C4-2B (cell line): ENCODE results near the gene FIP1L1.

Experiments used
- H3K27ac ChIP-seq: fragments of 450-650 bp; 2 replicates; pipeline ENCODE4 v1.5.1; 2017
- ZFX ChIP-seq: fragments of 450-650 bp; IDR thresholded peaks from 2 replicates; pipeline ENCODE4 v1.6.1; 2017
- TF ChIP-seq, protein P1 (sequence below): fragments of 450-650 bp; conservative IDR thresholded peaks from 2 replicates; pipeline ENCODE4 v1.5.1; 2017; ENCODE audit warnings: mild to moderate bottlenecking

The FIP1L1 gene

DNA sequence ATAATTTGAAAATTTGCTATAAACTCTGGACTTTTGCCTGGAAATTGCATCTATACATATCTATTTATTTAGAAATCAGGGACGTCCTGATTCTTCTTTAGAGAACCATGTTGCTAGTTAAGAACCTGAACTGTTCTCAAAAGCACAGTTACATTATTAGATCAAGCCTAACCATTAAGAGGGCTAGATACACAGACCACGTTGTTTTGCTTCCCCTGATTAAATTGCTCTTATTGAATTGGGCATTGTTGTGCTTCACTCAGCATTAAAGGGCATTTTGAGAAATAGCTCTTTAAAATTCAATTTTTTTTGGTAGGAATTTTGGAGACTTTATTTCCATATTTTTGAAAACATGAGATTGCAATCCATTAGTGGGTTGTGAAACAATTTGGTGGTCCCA, 44.4 kb downstream of the FIP1L1 start:
- no peak overlapping the region for H3K27ac ChIP-seq
- TF ChIP-seq ZFX = no peak
- TF ChIP-seq, protein P1, sequence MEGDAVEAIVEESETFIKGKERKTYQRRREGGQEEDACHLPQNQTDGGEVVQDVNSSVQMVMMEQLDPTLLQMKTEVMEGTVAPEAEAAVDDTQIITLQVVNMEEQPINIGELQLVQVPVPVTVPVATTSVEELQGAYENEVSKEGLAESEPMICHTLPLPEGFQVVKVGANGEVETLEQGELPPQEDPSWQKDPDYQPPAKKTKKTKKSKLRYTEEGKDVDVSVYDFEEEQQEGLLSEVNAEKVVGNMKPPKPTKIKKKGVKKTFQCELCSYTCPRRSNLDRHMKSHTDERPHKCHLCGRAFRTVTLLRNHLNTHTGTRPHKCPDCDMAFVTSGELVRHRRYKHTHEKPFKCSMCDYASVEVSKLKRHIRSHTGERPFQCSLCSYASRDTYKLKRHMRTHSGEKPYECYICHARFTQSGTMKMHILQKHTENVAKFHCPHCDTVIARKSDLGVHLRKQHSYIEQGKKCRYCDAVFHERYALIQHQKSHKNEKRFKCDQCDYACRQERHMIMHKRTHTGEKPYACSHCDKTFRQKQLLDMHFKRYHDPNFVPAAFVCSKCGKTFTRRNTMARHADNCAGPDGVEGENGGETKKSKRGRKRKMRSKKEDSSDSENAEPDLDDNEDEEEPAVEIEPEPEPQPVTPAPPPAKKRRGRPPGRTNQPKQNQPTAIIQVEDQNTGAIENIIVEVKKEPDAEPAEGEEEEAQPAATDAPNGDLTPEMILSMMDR = no peak

DNA sequence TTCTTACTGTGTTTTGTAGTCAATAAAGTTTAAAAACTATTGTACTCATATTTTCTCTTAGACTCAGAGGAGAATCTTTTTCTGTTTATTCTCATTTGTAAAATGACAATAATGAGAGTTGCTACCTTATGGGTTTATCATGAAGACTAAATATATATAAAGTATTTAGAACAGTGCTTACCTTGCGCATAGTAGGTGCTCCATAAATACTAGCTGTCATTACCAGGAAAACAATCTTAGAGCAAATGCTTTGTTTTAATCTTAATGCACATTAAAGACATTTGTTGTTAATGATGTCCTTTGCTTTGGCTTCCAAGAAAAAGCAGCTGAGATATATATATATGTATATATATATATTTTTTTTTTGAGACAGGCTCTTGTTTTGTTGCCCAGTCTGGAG, 44.9 kb downstream of the FIP1L1 start:
- H3K27ac ChIP-seq = no peak overlapping the region
- no peak for TF ChIP-seq ZFX
- TF ChIP-seq, protein P1 = no peak

DNA sequence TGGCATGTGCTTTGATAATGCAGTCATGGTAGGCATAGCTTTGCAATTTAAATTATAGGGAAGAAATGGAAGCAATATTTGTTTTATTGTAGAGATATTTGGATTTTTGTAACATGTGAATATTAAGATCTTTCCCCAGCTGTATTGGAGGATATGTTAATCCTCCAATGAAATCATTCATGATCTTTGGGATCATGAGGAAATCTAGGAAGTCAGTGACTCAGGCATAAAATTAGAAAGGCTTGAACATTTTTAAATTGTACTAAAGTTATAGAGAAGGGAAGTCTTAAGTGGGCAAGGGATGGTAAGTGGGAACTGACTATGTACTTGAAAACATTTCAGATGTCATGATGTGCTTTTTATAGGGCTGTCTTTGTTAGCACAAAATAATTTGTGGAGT, 46.8 kb downstream of the FIP1L1 start:
- no peak for TF ChIP-seq ZFX
- TF ChIP-seq, protein P1 = no peak
- no peak overlapping the region for H3K27ac ChIP-seq

DNA sequence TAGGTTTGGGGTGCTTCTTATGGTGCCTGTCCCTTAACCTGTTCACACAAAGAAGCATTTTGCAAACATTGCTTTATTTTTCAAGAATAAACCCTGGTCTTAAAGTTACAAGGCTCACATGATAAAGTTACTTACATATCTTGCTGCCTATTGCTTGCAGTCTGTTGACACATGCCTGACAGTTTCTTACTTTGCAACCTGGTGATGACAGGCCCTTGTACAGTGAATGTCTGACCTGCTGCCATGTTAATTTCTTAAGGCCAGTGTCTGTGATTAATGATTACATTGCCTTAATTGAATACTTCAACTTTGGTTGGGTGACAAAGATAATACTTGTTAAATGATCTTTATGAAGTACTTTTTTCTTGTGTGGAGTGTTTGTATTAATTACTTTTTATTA, 49.9 kb downstream of the FIP1L1 start:
- TF ChIP-seq ZFX = no peak
- TF ChIP-seq, protein P1 = no peak
- no peak overlapping the region for H3K27ac ChIP-seq

DNA sequence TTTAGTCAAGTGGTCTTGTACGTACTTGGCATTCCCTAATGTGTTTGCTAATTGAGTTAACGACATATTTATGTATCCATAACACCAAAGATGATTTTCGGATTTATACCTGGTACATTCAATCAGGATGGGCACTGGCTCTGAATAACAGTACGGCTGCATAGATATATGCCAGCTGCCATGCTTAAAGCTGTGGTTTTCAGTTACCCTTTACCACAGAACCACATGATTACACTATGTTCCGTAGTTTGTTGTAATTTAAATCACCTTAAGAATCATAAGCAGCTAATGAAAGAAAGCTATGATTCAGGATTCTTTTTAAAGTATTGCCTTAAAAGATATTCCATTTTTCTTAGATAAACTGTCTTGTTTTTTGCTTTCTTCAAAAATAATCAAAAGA, 53.6 kb downstream of the FIP1L1 start:
- no peak overlapping the region for H3K27ac ChIP-seq
- no peak for TF ChIP-seq ZFX
- TF ChIP-seq, protein P1 = no peak

DNA sequence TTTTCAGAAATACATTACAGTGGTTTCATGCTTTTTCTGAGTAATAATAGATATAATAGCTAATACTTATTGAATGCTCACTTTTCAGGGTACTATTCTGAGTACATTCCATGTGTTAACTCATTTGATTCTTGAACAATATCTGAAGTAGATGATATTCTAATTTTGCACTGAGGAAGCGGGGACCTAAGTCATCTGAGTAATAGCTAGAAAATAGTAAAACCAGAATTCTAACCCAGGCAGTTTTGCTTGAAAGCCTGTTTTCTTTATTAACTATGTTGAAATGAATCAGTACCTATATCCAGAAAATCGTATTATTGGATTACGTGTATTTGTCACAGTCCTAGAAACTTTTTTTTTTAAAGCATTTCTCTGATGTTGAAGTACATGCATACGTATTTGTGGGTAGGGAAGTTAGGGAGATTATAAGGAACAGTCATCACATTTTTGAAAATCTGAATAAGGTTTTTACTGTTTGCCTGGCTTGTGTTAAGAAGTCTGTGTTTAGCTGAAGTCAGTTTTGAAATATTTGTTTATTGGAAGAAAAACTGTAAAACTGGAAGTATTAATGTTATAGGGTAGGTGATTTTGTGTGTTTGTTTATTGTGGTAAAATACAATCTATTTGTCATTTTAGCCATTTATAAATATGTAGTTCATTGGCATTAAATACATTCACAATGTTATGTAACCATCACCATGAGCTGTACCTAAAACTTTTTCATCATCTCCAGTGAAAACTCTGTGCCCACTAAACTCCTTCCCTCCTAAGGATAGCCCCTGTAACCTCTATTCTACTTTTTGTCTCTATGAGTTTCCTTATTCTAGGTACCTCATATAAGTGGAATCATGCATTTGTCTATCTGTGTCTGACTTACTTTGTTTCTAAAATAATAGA, 55.3 kb downstream of the FIP1L1 start:
- no peak overlapping the region for H3K27ac ChIP-seq
- no peak for TF ChIP-seq ZFX
- TF ChIP-seq, protein P1 = no peak

DNA sequence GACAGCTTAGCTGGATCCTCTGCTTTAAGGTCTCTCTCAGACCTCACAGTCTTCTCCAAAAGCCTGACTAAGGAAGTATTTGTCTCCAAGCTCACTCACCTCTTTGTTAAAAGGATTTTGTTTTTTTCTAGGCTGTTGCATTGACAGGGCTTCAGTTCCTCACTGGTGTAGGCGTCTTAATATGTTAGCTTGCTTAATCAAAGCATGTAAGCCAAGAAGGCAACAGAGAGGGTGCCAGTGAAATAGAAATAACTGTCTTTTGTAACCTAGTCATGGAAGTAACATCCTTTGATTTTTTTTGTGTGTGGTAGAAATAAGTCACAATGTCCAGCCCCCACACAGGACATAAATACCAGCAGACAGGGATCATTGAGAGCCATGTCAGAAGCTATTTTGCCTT, 58.8 kb downstream of the FIP1L1 start:
- H3K27ac ChIP-seq = no peak overlapping the region
- TF ChIP-seq, protein P1 = no peak
- TF ChIP-seq ZFX = no peak
